RPMI7951 (cell line): ENCODE data around the gene TTF1. TPM values are rescaled to one million over a fixed set of nuclear protein-coding genes. Genes with fewer than 3 reads are reported as not detected.
A peak's percentile ranks its signal among the peaks of the same experiment; 100 is the strongest.

Experiments
- DNase-seq: peaks from one replicate; pipeline ENCODE4 v3.0.0-alpha.2; 2012; ENCODE audit warnings: low read depth
- total RNA-seq: library from RNA; depleted of rRNA; stranded (reverse); fragments of >200 nt; shearing (Covaris generic); gene quantifications from 2 replicates; pipeline ENCODE4 v1.2.3, GENCODE V29; 2014; rRNA removed

TTF1 gene
- 10.8 and 13.5 TPM in 2 replicates for total RNA-seq

- peak; percentile 87 for DNase-seq
Observed at GRCh38 chr9:132406554-132407122, at the start of gene TTF1. TTF1 (minus strand) TSS chr9:132406840; CDS start chr9:132402821, 4,019 bp downstream.

- peak; percentile 61 for DNase-seq
Observed at GRCh38 chr9:132456241-132456640, 49.6 kb upstream of the TTF1 start.

GRCh38 chr9:132451276-132451675 is 44.6 kb upstream of the TTF1 start:
- DNase-seq: no peak

GRCh38 chr9:132447902-132448301 is 41.3 kb upstream of the TTF1 start:
- DNase-seq: no peak

GRCh38 chr9:132447346-132447745 is 40.7 kb upstream of the TTF1 start:
- DNase-seq: no peak

- DNase-seq: no peak
Observed at GRCh38 chr9:132446887-132447286, 40.2 kb upstream of the TTF1 start.

GRCh38 chr9:132443951-132444607 is 37.4 kb upstream of the TTF1 start:
- DNase-seq: peak; percentile 31

- DNase-seq: no peak
Observed at GRCh38 chr9:132441404-132441803, 34.8 kb upstream of the TTF1 start.

- DNase-seq: no peak
Observed at GRCh38 chr9:132440735-132441134, 34.1 kb upstream of the TTF1 start.

GRCh38 chr9:132439153-132439552 is 32.5 kb upstream of the TTF1 start:
- DNase-seq: no peak

GRCh38 chr9:132434881-132435280 is 28.2 kb upstream of the TTF1 start:
- DNase-seq: no peak

- DNase-seq: no peak
Observed at GRCh38 chr9:132430998-132431397, 24.4 kb upstream of the TTF1 start.

GRCh38 chr9:132426639-132427414 is 20.2 kb upstream of the TTF1 start:
- DNase-seq: no peak

GRCh38 chr9:132425675-132426062 is 19.0 kb upstream of the TTF1 start:
- DNase-seq: no peak

- no peak for DNase-seq
Observed at GRCh38 chr9:132424857-132425674, 18.4 kb upstream of the TTF1 start.

GRCh38 chr9:132423503-132423902 is 16.9 kb upstream of the TTF1 start:
- DNase-seq: no peak

- no peak for DNase-seq
Observed at GRCh38 chr9:132422574-132422973, 15.9 kb upstream of the TTF1 start.

- DNase-seq: no peak
Observed at GRCh38 chr9:132418726-132419363, 12.2 kb upstream of the TTF1 start.

GRCh38 chr9:132415181-132415580 is 8.5 kb upstream of the TTF1 start:
- no peak for DNase-seq

GRCh38 chr9:132414731-132415130 is 8.1 kb upstream of the TTF1 start:
- DNase-seq: no peak

GRCh38 chr9:132413926-132414325 is 7.3 kb upstream of the TTF1 start:
- DNase-seq: no peak

- peak; percentile 40 for DNase-seq
Observed at GRCh38 chr9:132412089-132412488, 5.4 kb upstream of the TTF1 start.
